Measurements from ENCODE around the gene INO80C.

DNA sequence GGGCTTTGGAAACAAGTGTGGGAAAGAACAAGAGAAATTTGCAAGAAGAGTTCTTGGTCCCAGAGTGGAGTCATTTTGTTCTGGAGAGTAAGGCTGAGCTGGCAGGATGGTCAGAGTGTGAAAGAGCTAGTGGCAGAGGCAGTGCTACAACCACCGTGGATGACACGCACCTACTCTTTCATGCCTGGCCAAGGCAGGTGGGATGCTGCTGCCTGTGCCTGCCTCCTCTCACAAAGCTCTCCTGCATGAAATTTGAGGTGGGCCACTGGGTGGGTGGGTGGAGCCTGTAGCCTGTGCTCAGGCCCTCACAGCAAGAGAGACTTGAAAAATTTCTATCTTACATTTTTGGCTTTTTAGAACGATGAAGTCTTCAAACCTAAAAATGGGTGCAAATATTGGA lies 9.4 kb upstream of the INO80C start:
- TF ChIP-seq, protein P1, sequence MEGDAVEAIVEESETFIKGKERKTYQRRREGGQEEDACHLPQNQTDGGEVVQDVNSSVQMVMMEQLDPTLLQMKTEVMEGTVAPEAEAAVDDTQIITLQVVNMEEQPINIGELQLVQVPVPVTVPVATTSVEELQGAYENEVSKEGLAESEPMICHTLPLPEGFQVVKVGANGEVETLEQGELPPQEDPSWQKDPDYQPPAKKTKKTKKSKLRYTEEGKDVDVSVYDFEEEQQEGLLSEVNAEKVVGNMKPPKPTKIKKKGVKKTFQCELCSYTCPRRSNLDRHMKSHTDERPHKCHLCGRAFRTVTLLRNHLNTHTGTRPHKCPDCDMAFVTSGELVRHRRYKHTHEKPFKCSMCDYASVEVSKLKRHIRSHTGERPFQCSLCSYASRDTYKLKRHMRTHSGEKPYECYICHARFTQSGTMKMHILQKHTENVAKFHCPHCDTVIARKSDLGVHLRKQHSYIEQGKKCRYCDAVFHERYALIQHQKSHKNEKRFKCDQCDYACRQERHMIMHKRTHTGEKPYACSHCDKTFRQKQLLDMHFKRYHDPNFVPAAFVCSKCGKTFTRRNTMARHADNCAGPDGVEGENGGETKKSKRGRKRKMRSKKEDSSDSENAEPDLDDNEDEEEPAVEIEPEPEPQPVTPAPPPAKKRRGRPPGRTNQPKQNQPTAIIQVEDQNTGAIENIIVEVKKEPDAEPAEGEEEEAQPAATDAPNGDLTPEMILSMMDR (IDR thresholded peaks at IDR 0.05): no peak
- TF ChIP-seq EP300 (IDR thresholded peaks at IDR 0.05) (no peak), POLR2A (IDR thresholded peaks at IDR 0.05) (no peak)

Measured in sigmoid colon (tissue), 4 donors.